Measurements from ENCODE around the gene KIAA0232.

- no peak for TF ChIP-seq ZBTB7A (IDR thresholded peaks at IDR 0.05; ENCODE audit: low read depth)
- no peak for TF ChIP-seq YY1 (IDR thresholded peaks at IDR 0.05; ENCODE audit: low read depth)
- TF ChIP-seq CEBPB (IDR thresholded peaks at IDR 0.05): no peak
- TF ChIP-seq EP300 (IDR thresholded peaks at IDR 0.05; ENCODE audit: borderline replicate concordance): no peak
- no peak for TF ChIP-seq CREB1 (IDR thresholded peaks at IDR 0.05; ENCODE audit: low read depth)
- TF ChIP-seq RAD21 (IDR thresholded peaks at IDR 0.05; ENCODE audit: low read depth): no peak
- TF ChIP-seq TAF1 (IDR thresholded peaks at IDR 0.05; ENCODE audit: low read depth): no peak
- no peak for TF ChIP-seq FOXM1 (IDR thresholded peaks at IDR 0.05; ENCODE audit: borderline replicate concordance, low read depth)
- no peak for TF ChIP-seq MAX (IDR thresholded peaks at IDR 0.05)
- TF ChIP-seq EGR1 (IDR thresholded peaks at IDR 0.05): no peak
These were observed 67.2 kb downstream of the KIAA0232 start for GRCh38 chr4:6849691-6850090.
